ENCODE data around the gene PDZD4.
A peak's percentile ranks its signal among the peaks of the same experiment; 100 is the strongest.

PDZD4 gene

GRCh38 chrX:153829799-153830639 is at the start of gene PDZD4:
PDZD4 (minus strand) TSS chrX:153830544; CDS start chrX:153830298, 246 bp downstream.
- DNase-seq (ENCODE audit: low read depth in 3 of 3): no peak

DNA sequence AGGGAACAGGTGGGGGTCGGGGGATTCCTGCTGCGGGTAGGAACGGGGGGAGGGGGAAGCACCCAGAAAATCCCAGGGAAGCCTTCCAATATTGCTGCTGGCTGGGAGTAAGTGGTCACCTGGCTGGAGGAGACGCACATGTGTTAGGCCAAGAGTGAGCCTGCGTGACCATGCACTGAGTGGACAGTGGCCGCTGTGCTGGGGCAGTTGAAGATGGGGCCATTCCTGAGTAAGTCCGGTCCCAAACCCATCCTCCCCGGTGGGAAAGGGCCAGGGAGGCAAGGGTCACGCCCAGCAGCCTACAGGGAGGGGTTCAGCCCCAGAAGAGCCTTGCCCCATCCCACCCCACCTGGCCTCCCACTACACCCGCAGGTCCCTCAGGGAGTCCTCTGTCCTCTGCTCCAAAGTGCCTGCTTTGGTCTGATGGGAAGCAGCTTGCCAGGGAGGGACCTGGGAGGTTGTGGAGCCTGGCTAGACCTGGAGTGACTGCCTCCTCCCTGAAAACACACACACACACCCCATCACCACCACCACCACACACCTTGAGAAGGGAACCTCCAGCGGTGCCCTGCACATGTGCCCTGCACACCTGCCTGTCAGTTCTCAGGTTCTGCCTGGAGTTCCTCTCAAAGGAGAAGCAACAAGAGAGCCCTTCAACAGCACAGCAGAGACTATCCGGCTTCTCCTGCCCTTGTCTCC is 49.5 kb upstream of the PDZD4 start:
- no peak for DNase-seq (ENCODE audit: low read depth in 3 of 3)

DNA sequence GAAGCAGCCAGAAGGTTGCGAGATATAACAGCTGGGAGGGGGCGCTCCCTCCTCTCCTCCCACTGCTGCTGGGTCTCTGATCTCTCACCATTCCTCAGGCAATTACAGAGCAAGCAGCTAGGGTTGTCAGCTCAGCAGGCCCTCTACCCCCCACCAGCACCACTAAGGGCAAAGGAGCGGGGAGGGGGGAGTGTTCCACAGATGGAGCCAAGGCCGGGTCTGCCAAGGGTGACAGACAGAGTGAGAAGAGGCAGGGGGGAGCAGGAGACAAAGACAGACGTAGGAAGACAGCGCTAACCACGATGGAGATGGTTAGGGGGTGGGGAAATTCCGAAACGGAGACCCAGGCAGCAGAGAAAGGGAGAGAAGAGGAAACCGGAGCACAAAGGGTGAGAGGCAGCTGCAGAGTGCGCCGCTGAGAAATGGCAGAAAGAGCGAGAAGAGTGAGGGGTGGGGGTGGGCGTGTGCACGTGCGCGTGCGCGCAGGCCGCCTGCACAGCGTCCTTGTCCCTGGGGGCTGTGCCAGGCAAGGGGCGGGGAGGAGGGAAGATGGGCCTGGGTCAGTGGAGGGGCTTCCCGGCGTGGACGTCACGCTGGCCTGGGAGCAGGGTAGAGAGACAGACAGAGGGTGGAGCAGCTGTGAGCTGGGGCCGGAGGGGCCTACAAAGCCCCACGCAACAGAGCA is 48.8 kb upstream of the PDZD4 start:
- DNase-seq (ENCODE audit: low read depth in 3 of 3): no peak

GRCh38 chrX:153878345-153878744 is 48.0 kb upstream of the PDZD4 start:
- no peak for DNase-seq (ENCODE audit: low read depth in 3 of 3)

DNA sequence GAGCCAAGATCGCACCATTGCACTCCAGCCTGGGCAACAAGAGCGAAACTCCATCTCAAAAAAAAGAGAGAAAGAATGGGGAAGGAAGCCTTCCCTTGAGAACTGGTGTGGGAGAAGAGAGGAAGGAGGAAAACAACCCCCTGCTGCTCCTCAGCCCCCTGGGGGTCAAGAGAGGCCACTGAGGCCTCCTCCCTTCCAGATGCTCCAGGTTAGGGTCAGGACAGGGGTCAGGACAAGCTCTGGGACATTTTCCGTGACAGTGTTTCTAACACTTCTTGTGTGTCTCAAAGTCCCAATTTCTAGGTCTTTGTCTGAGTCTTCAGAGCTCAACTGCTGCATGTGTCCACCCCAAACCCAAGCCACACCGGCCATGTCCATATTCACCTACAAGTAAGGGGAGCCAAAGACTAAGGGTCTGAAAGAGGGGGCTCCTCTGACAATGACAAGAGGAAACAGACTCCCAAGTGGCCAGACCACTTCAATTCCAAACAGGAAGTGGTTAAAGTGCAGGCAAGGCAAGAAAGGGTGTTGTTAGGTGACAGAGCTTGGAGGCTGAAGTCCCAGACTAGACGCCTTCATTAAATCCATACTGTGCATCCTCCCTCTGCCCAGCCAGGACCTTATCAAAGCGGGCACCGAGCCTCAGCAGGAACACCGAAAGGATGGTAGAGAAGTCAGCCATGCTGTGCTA is 47.4 kb upstream of the PDZD4 start:
- DNase-seq (ENCODE audit: low read depth in 3 of 3): no peak

GRCh38 chrX:153876112-153876491 is 45.8 kb upstream of the PDZD4 start:
- DNase-seq (ENCODE audit: low read depth in 3 of 3): no peak

GRCh38 chrX:153875391-153876111 is 45.2 kb upstream of the PDZD4 start:
- peak; percentile 30 to 35 (median 31) for DNase-seq (ENCODE audit: low read depth in 3 of 3)

GRCh38 chrX:153874366-153875125 is 44.2 kb upstream of the PDZD4 start:
- DNase-seq (ENCODE audit: low read depth in 3 of 3): no peak

- DNase-seq (ENCODE audit: low read depth in 3 of 3): no peak
Measured at GRCh38 chrX:153874085-153874365, 43.7 kb upstream of the PDZD4 start.

DNA sequence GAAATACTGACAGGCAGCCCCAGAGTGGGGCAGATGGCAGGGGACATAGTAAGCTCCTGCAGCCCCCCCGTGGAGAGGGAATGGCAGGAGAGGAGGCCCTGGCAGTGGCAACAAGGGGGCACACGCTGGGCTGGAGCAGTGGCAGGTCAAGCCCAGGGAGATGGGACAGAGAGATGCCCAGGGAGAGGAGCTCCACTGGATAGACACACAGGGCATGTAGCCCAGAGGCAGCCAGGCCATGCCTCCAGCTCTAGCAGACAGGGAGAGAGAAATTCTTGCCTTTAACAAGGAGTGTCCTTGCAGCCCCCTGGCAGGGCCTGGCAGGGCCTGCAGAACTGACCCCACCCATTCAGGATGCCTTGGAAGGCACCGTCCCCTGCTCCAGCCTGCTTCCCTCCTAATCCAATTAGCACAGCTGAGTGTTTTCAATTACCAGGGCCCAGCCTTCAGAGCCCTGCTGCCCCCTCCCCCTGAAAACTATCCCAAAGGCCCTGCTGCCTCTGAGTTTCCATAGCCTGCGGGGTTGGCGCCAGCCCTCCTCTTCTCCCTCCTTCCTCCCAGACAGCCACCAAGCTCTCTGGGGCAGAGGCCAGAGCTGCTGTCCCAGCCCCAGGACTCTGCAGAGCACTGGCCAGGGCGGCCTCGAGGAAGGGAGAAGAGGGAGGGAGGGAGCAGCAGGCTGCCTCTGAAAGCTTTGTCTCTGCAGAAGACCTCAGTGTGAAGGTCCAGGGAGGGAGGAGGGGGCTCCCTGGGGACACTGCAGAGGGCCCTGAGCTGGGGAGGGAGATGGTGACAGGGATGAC is 43.1 kb upstream of the PDZD4 start:
- no peak for DNase-seq (ENCODE audit: low read depth in 3 of 3)

GRCh38 chrX:153871946-153872878 is 41.9 kb upstream of the PDZD4 start:
- no peak for DNase-seq (ENCODE audit: low read depth in 3 of 3)

- no peak for DNase-seq (ENCODE audit: low read depth in 3 of 3)
Measured at GRCh38 chrX:153871451-153871850, 41.1 kb upstream of the PDZD4 start.

- DNase-seq (ENCODE audit: low read depth in 3 of 3): no peak
Measured at GRCh38 chrX:153870791-153871360, 40.5 kb upstream of the PDZD4 start.

- no peak for DNase-seq (ENCODE audit: low read depth in 3 of 3)
Measured at GRCh38 chrX:153870288-153870690, 39.9 kb upstream of the PDZD4 start.

DNA sequence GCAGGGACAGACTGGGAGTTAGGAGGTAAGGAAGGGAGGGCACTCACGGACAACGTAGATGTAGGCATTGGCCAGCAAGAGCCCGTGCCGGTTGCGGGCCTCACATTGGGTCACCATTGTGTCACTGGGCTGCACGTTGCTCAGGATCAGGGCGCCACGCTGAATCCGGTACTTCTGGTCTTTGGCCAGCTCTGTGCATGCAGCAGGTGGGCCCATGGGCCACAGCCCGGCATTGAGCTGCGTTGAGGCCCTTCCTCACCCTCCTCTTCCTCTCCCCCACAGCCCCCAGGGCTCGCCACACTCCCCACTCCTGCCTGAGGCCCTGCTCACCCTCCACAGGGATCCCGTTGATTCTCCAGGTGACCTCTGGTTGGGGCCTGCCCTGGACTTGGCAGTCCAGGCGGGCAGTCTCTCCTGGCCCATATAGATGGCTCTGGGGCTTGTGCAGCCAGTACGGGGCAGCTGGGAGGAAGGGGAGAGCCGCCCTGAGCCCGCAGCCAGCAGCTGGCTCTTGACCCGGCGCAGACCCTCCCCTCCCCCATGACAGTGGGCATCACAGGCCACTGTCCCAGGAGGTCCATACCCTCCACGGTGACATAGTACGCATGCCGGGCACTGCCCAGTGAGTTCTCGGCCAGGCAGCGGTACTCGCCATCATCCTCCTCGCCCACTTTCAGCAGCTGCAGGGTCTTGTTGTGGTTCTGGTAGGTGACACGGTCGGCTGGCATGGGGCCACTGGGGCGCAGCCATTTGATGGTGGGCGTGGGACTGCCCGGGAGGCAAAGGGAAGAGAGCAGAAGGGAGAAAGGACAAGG is 39.3 kb upstream of the PDZD4 start:
- no peak for DNase-seq (ENCODE audit: low read depth in 3 of 3)

GRCh38 chrX:153868576-153869472 is 38.5 kb upstream of the PDZD4 start:
- DNase-seq (ENCODE audit: low read depth in 3 of 3): no peak

DNA sequence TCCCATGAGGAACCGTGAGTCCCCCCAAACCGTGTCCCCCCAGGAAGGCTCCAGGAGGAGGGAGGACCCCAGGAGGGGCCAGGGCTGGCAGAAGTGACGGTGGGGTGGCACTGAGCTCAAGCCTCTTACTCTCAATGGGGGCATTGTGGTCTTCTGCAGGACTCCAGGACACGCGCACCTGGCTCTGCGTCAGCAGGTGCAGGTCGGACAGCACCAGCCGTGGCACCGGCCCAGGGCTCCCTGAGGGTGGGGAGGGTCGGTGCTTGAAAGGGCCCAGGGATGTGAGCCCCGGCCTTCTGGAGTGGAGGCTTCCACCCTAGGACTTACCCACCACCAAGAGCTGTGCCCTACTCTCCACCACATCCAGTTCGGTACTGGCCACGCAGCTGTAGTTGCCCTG is 37.3 kb upstream of the PDZD4 start:
- no peak for DNase-seq (ENCODE audit: low read depth in 3 of 3)

Data from stimulated activated CD4-positive, alpha-beta T cell treated with anti-CD3 and anti-CD28 coated beads, TNF-alpha, amount 100 ng/mL, for 4 hours (primary cell).